SK-N-MC (cell line): ENCODE results near the gene AMH.
A peak's percentile ranks its signal among the peaks of the same experiment; 100 is the strongest.

ENCODE experiments used
- DNase-seq: peaks from one replicate; pipeline ENCODE4 v3.0.0-alpha.2; 2011; ENCODE audit warnings: low read depth, low spot score
- H3K27ac ChIP-seq: fragments of 200-600 bp; sonication (generic); 2 replicates; pipeline ENCODE4 v1.5.1; 2016; ENCODE audit warnings: mixed run types
- H3K36me3 ChIP-seq: fragments of 200-600 bp; sonication (generic); 2 replicates; pipeline ENCODE4 v1.6.1; 2017; ENCODE audit warnings: antibody characterized with exemption, low read length, mixed read lengths; ENCODE audit not compliant: insufficient read depth
- H3K4me3 ChIP-seq: fragments of 200-600 bp; sonication (generic); 2 replicates; pipeline ENCODE4 v1.5.1; 2016
- H3K9ac ChIP-seq: fragments of 200-600 bp; sonication (generic); 2 replicates; pipeline ENCODE4 v1.8.0; 2017; ENCODE audit warnings: mixed run types, mixed read lengths; ENCODE audit not compliant: insufficient read length
- H3K9me3 ChIP-seq: fragments of 200-600 bp; sonication (generic); 2 replicates; pipeline ENCODE4 v1.6.1; 2017; ENCODE audit warnings: low read depth, mild to moderate bottlenecking, antibody characterized with exemption, low read length, moderate library complexity, mixed read lengths
- EZH2 ChIP-seq: fragments of 200-600 bp; sonication (generic); IDR thresholded peaks from one replicate; pipeline ENCODE4 v1.6.1; 2017; ENCODE audit warnings: antibody characterized with exemption
- FOXP2 ChIP-seq: optimal IDR thresholded peaks from 2 replicates; pipeline ENCODE3; 2011; ENCODE audit warnings: mild to moderate bottlenecking, moderate library complexity; ENCODE audit not compliant: insufficient read depth; ENCODE audit errors: extremely low read length, control extremely low read depth
- POLR2AphosphoS5 ChIP-seq: IDR thresholded peaks from 2 replicates; pipeline ENCODE4 v1.6.1; 2012; ENCODE audit warnings: mild to moderate bottlenecking, low read depth, low read length, borderline replicate concordance

The AMH gene

GRCh38 chr19:2248136-2249009, 750 bp upstream of the AMH start:
- Histone ChIP-seq H3K36me3 (peaks cover 44% of the 10 kb centered on the region), H3K4me3 (no peak overlapping the region), H3K9ac (no peak overlapping the region), H3K9me3 (no peaks in the 10 kb centered on the region), H3K27ac (no peak overlapping the region)
- DNase-seq, result no peak
- no peak for TF ChIP-seq POLR2AphosphoS5
- TF ChIP-seq EZH2, result no peak
- no peak for TF ChIP-seq FOXP2

- no peak for DNase-seq
- H3K27ac ChIP-seq, result no peak overlapping the region
- no peak overlapping the region for H3K4me3 ChIP-seq
- H3K9me3 ChIP-seq, result no peaks in the 10 kb centered on the region
- H3K36me3 ChIP-seq, result peaks cover 27% of the 10 kb centered on the region; the same call in 1 of the 2 replicates
- TF ChIP-seq POLR2AphosphoS5 (no peak), FOXP2 (no peak), EZH2 (no peak)
- no peak overlapping the region for H3K9ac ChIP-seq
Observed at GRCh38 chr19:2249880-2250765, 1.0 kb downstream of the AMH start.

GRCh38 chr19:2250766-2251105, 1.6 kb downstream of the AMH start:
- TF ChIP-seq FOXP2, result no peak
- no peaks in the 10 kb centered on the region for H3K9me3 ChIP-seq
- H3K9ac ChIP-seq, result no peak overlapping the region
- no peak overlapping the region for H3K27ac ChIP-seq
- no peak overlapping the region for H3K4me3 ChIP-seq
- DNase-seq, result no peak
- H3K36me3 ChIP-seq, result peaks cover 20% of the 10 kb centered on the region; the same call in 1 of the 2 replicates

- H3K9me3 ChIP-seq, result no peaks in the 10 kb centered on the region
Observed at GRCh38 chr19:2251106-2252054, 2.3 kb downstream of the AMH start.

DNA sequence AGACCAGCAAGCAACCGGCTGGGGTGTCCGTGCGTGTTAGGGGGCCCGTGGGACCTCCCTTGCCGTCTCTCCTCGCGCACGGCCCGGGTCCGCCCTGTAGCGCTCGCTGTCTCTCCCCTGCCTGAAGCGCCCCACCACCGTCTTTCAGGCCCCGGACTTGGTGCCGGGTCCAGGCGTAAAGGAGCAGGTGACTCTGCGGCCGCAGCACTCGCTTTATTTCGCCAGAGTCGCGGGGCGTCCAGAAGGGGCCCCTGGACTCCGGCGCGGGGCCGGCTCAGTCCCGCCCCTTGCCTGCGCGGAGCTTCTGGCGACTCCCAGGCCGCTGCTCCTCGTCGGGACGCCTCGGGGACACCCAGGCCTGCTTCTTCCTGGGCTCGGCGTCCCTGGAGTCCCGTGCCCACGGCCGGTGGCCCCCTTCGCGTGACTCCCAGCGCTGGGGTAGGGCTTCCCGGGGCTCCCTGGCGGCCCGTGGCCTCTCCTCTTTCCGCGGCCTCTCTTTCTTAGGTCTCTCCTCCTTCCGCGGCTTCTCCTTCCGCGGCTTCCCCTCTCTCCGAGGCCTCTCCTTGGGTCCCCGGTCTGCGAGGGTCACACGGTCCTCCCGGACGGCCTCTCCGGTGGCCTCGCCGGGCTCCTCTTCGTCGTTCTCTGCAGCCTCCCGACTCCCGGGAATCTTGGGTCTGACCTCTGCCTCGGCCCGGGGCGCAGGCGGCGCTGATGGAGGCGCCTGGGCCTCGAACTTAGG, 3.1 kb downstream of the AMH start:
- H3K36me3 ChIP-seq, result peaks cover 6% of the 10 kb centered on the region; the same call in 1 of the 2 replicates
- H3K4me3 ChIP-seq, result no peak overlapping the region
- H3K9ac ChIP-seq, result no peak overlapping the region
- peak; percentile 6 for TF ChIP-seq EZH2
- no peak for TF ChIP-seq POLR2AphosphoS5
- no peak for DNase-seq
- no peak overlapping the region for H3K27ac ChIP-seq
- H3K9me3 ChIP-seq, result no peaks in the 10 kb centered on the region

More at GRCh38 chr19:2251106-2252054, 2.3 kb downstream of the AMH start:
- TF ChIP-seq EZH2, result peak; percentile 48
- TF ChIP-seq FOXP2, result no peak
- no peak for DNase-seq
- no peak overlapping the region for H3K4me3 ChIP-seq
- peaks cover 14% of the 10 kb centered on the region; the same call in 1 of the 2 replicates for H3K36me3 ChIP-seq
- H3K27ac ChIP-seq, result no peak overlapping the region
- H3K9ac ChIP-seq, result no peak overlapping the region

GRCh38 chr19:2252797-2253105, 3.6 kb downstream of the AMH start:
- no peak overlapping the region for H3K4me3 ChIP-seq
- no peak for DNase-seq
- H3K9me3 ChIP-seq, result no peaks in the 10 kb centered on the region
- TF ChIP-seq EZH2 (no peak), POLR2AphosphoS5 (no peak), FOXP2 (no peak)
- peaks cover under 1% of the 10 kb centered on the region; the same call in 1 of the 2 replicates for H3K36me3 ChIP-seq
- no peak overlapping the region for H3K9ac ChIP-seq
- H3K27ac ChIP-seq, result no peak overlapping the region

DNA sequence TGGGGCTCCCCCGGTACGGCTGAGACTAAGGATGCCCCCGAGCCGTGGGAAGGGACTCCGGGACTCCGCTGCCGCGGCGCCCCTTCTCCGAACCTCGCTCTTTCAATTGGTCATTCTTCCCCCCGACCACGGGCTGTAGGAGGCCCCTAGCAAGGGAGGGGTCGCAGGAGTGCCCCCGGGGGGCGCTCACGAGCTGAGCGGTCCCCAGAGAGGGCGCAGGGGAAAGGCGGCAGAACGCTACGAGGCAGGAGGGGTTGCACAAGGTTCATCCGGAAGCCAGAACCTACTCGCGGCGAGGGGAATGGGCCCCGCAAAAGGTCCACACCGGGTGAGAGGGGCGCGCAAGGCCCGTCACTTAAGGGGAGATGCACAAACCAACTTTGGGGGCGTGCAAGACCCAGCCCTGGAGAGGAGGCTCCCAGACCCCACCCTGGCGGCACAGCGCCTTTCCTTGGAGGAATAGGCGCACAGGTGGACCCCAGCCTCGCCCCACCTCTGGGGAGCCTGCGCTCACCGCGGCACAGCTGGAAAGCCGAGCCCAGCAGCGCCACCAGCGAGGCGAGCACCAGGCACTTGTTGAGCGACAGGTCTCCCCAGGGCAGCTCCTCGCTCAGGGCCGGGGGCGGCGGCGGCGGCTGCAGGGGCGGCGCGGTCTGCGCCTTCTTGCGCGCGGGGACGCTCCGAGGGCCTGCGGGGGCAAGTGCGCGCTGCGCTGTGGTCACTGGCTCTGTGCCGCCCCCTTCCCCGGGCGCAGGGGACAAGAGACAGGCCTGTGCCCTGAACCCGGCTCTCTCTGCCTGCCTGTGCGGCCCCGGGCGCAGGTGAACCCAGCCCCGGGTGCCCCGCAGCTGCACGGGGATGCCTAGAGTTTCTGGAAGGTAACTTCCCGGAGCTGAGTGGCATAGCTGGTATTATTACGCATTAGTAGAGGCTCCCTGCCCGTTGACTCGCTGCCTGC, 4.3 kb downstream of the AMH start:
- no peak overlapping the region for H3K9ac ChIP-seq
- H3K9me3 ChIP-seq, result no peaks in the 10 kb centered on the region
- no peak overlapping the region for H3K27ac ChIP-seq
- no peak for DNase-seq
- H3K4me3 ChIP-seq, result no peak overlapping the region
- no peaks in the 10 kb centered on the region for H3K36me3 ChIP-seq
- TF ChIP-seq FOXP2 (no peak), EZH2 (no peak), POLR2AphosphoS5 (no peak)
